Sciatic nerve (tissue), 2 donors: Measurements from ENCODE around the gene PANK3. TPM values are rescaled to one million over a fixed set of nuclear protein-coding genes. Genes with fewer than 3 reads are reported as not detected.

Source experiments
- ATAC-seq: fragments of 200-7000 bp; cut with Tn5 transposase; one replicate; pipeline ENCODE4 v1.9.1; 2020; ENCODE audit warnings: mild to moderate bottlenecking, moderate library complexity
- DNase-seq: peaks from one replicate; pipeline ENCODE4 v3.0.0-alpha.2; 2020; ENCODE audit warnings: low spot score
- intact Hi-C: fragments of 100-400 bp; cut with DNase I; formaldehyde crosslinking; loops from one replicate; pipeline ENCODE4 v1.14.2; 2022
- total RNA-seq: library from RNA; stranded (reverse); fragmentation: NEBNext Ultra II Directional; extraction: Animal tissue kit (Norgen Biotek cat#: 25700); gene quantifications from one replicate; pipeline ENCODE4 v1.2.1, GENCODE V29; 2021
- donor health status: DM: no; HTN: no; CAD: no.
- donor health status: DM: no; HTN: no; CAD: no.

Gene PANK3
- 64.0 TPM for total RNA-seq

- DNase-seq (no peak), ATAC-seq (peak; percentile 81)
- intact Hi-C loops = no loop called here
Observed at GRCh38 chr5:168578538-168579487, at the start of gene PANK3. Gene PANK3, minus strand, starts transcription at chr5:168579368. Its CDS starts 85 bp downstream, at chr5:168579283.

DNA sequence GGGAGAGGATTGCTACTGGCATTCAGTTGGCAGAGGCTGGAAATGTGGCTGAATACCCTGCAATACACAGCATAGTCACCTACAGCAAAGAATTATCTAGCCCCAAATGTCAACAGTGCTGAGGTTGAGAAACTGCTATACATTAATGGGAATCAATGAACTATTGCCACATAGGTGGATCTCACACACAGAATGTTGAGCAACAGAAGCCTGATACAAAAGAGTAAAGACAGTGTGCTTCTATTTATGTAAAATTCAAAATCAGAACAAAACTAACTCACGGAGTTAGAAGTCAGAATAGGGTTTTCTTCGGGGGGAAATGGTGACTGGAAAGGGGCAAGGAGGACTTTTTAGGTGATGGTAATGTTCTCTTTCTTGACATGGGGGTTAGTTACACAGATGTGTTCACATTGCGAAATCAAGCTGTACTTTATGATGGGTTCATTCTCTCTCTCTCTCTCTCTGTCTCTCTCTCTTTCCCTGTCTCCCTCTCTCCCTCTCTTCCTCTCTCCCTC is 45.7 kb upstream of the PANK3 start:
- DNase-seq = no peak
- no peak for ATAC-seq
- intact Hi-C loops = no loop called here

DNA sequence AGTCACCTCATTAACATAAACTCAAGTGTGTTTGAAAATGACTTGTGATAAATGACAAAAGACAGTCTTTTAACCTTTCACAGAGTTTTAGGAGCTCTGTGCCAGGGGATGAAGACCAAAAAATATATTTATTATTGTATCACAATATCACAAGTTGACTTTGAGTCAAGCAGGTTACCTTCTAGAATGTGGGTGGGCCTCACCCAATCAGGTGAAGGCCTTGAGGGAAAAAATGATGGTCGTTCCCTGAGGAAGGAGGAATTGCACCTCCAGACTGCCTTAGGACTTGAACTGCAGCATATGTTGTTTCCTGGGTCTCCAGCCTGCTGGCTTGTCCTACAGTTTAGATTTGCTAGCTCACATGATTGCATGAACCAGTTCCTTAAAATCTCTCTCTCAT is 41.6 kb upstream of the PANK3 start:
- ATAC-seq = no peak
- intact Hi-C loops = no loop called here

DNA sequence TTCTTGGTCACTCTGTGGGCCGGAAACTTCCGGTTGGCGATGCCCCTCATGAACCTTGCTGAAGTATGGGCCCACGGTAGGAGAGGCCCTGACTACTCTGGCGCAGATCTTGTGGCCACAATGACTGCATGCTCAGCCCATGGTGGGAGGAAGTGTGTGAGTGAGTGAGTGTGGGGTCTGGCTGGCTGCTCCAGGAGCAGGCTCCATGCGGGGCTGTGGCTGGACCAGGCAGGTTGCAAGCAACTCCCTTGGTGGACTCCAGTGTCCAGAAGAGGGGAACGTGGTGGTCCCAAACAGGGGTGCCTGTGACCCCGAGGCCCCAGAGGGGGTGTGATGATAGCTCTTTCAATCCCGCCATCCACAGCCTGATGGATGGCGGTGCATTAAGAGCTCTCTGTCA is 35.5 kb upstream of the PANK3 start:
- intact Hi-C loops = no loop called here
- ATAC-seq = no peak
- no peak for DNase-seq

More for the DNA sequence above, 41.6 kb upstream of the PANK3 start:
- no peak for DNase-seq

DNA sequence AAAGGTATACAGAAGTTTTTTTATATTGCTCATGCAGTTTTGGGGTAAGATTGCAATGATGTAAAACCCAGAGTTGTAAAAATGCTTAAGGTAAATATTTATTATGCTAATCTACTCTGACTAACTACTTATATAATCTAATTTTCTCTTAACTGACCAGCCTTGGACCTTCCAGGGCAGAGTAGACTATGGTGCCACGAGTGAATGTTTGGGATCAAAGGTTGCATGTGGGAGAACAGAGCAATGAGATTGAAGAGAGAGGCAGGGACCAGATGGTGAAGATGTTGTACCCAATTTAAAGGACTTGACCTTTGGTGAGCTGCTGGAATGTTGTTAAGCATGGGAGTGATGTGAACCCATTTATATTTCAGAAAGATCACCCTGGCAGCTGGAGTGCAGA is 34.8 kb upstream of the PANK3 start:
- intact Hi-C loops = no loop called here
- ATAC-seq (no peak), DNase-seq (no peak)

GRCh38 chr5:168613396-168613795 is 34.2 kb upstream of the PANK3 start:
- DNase-seq (no peak), ATAC-seq (no peak)
- intact Hi-C loops = no loop called here

GRCh38 chr5:168612996-168613395 is 33.8 kb upstream of the PANK3 start:
- intact Hi-C loops = no loop called here
- ATAC-seq = no peak
- DNase-seq = no peak

DNA sequence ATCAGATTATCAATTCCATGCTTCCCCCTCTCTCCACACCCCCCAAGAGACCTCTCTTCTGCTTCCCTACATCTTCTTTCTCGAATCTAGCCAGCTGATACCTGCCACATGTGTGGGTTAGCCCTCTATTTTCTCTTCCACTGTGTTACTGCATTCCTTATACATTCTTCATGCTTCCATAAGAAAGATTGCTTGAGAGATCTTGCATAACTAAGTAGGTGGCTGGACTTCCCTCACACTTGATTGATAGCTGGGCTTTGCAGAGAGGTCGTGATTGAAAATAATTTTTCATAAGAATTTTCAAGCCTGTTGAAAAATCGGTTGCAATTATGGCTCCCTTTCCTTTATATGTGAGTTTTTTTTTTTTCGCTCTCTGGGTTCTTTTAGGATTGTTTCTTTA is 33.0 kb upstream of the PANK3 start:
- intact Hi-C loops = no loop called here
- DNase-seq (no peak), ATAC-seq (no peak)

- ATAC-seq (no peak), DNase-seq (no peak)
- intact Hi-C loops = no loop called here
Observed at GRCh38 chr5:168611165-168611564, 32.0 kb upstream of the PANK3 start.

- ATAC-seq = no peak
- no peak for DNase-seq
- intact Hi-C loops = no loop called here
Observed at GRCh38 chr5:168609806-168610482, 30.8 kb upstream of the PANK3 start.

DNA sequence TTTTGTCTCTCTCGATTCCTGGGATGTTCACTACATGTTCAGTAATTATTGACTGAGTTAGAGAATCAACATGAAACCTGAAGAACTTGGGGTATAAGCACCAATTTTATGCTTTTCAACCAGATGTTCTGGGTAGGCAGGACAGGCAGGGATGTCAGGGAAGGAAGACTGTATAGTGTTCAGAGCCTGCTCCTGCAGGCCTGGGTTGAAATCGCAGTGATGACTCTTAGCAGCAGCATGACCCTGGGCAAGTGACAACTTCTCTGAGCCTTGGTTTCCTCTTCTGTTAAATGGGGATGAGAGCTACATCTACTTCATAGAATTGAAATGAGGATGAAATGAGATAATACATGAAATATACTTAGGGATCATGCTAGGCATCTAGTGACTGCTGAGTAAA is 29.7 kb upstream of the PANK3 start:
- intact Hi-C loops = no loop called here
- no peak for DNase-seq
- no peak for ATAC-seq

- ATAC-seq (no peak), DNase-seq (no peak)
- intact Hi-C loops = no loop called here
Observed at GRCh38 chr5:168608386-168608785, 29.2 kb upstream of the PANK3 start.

DNA sequence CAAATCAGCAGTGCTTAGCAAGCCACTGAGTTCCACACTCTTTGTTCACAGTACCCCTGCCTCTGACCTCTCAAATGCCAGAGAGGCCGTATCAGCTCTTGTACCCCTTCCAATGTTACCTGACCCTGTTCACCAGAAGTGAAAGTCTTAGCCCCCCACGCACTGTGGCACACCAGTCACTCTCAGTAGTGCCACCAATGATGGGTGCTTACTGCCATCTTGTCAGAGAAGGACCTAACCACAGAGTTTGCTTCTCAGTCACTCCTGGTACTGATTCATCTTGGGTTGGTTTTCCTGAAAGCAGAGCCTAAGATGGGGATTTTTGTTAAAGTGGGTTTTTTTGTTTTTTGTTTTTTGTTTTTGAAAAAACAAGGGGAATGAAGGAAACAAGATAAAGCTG is 28.8 kb upstream of the PANK3 start:
- ATAC-seq (no peak), DNase-seq (no peak)
- intact Hi-C loops = no loop called here

DNA sequence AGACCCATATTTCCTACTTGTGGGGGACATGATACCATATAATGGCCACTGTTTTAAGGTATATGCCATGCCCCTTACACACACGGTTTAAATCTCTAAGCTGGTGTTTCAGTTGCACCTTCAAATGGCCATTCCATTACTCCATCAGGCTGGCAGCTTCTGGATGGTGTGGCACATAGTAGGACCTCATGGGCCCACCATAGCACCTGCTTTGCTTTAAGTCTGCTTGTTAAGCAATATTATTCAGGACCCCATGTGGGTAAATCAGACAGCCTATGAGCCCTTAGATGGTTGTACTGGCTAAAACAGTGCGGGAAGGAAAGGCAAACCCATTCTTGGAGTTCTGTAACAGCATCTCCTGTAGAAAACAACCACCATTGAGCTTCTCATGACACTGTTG is 27.4 kb upstream of the PANK3 start:
- intact Hi-C loops = no loop called here
- no peak for DNase-seq
- ATAC-seq = no peak

DNA sequence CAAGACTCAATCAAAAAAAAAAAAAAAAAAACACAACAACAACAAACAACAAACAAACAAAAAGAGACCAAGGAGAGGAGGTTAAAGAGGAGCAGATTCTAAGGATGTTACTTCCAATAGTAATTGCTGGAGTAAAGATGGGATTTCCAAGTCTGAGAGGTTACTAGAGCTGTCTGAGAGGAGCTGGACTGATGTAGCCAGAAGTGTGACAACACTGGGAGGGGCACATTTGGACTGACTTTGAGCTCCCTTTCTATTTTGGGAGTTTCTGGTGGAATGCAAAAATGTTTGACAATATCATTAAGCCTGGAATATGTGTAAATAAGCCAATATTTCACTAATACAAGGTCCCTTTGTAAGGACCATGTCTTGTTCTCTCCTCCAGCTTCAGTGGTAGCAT is 25.3 kb upstream of the PANK3 start:
- intact Hi-C loops = no loop called here
- ATAC-seq (no peak), DNase-seq (no peak)

DNA sequence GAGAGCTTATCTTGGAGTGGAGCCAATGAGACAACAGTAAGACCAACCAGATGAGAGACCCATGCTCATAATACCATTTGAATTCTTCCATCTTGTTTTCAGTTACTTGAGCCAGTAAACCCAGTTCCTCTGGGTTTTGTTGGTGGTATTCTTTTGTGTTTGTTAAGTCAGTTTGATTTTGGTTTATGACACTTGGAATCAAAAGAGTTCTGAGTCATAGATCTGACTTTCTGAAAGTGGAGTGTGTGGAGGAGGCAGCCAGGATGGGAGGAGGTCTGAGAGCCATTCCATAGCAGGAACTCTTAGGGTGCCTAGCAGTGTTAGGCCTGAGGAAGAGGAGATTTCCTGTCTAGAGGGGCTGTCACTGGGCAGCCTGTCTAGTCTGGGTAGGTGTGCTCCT is 24.6 kb upstream of the PANK3 start:
- DNase-seq = no peak
- intact Hi-C loops = no loop called here
- ATAC-seq = no peak

DNA sequence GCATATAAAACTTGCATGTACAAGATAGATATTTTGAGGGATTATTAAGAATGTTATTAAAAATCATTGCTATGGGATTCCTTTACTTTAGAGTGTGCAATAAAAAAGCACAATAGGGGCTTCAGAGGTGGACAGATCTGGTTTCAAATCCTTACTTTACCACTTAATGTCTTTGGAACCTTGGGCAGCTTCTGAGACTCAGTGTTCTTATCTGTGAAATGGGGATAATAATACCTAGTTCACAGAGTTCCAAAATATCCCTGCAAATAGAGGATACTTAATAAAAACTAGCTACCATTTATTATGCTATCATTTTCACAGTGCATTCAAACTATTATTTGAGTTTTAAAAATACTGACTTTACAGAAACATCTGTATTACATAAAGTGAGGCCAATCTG is 23.3 kb upstream of the PANK3 start:
- intact Hi-C loops = no loop called here
- DNase-seq (no peak), ATAC-seq (no peak)

DNA sequence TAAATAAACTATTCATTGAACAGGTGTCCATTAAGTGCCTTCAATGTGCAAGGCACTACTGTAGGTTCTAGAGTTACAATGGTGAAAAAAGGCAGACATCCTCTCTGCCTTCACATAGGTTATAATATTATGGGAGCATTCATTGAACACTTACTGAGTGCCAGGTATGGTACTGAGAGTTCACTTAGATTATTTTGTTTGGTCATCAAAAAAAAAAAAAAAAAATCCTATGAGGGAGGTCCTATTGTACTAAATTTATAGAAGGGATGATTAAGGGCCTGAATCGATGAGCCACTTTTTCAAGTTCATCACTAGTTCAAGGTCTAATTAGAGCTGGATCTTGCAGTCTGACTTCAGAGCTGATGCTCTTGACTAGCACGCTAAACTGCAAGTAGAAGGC is 22.8 kb upstream of the PANK3 start:
- DNase-seq (no peak), ATAC-seq (no peak)
- intact Hi-C loops = no loop called here

GRCh38 chr5:168600409-168600808 is 21.2 kb upstream of the PANK3 start:
- intact Hi-C loops = no loop called here
- ATAC-seq (no peak), DNase-seq (no peak)

GRCh38 chr5:168599826-168600225 is 20.7 kb upstream of the PANK3 start:
- intact Hi-C loops = no loop called here
- ATAC-seq (no peak), DNase-seq (no peak)
